ENCODE results near the gene GRPEL2. TPM values are rescaled to one million over a fixed set of nuclear protein-coding genes. Genes with fewer than 3 reads are reported as not detected.

GRPEL2 gene
- total RNA-seq, 1 experiment from 2014 or later = 47.3 TPM

DNA sequence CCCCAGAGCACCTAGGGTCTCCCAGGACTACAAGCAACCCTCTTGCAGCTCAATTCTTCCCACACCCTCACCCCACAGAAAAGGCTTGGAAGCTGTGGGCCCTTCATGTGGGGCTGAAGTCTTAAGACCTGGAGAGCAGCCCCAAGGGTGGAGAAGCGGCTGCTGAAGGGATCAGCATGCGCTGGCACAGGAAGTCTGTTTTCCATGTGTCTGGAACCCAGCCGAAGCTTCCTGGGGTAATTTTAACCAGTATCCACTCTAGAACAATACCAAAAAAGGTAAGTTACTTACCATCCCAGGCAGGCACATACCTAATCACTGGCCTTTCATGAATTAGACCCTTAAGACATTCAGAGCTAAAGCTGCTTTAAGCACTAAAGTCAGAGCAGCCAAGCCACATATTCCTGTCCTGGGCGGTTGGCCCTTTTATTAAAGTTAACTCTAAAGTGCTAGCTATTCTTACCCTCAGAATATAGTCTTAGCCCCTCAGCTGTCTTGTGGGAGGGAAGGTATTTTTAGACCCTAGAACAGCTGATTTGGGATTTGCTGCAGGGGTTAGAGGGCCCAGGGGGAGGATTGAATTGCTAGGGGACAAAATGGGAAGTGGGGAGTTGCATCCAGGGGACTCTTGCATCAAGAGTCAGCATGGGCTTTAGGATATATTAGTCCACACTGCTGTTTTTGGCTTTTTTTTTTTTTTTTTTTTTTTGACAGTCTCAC lies 26.9 kb downstream of the GRPEL2 start:
- Histone ChIP-seq H3K9ac (ENCODE audit: extremely low read depth, insufficient read length, low read length) (no peak overlapping the region), H2BK120ac (ENCODE audit: low read depth, low read length, poor library complexity, severe bottlenecking) (no peak overlapping the region), H3K4me1 (ENCODE audit: insufficient read depth, low read length) (no peaks in the 10 kb centered on the region), H3K4ac (ENCODE audit: low read depth, low read length) (no peak overlapping the region), H2BK5ac (ENCODE audit: insufficient read length, low read length) (no peak overlapping the region), H3K27me3 (ENCODE audit: insufficient read depth, low read length) (no peaks in the 10 kb centered on the region), H3K18ac (ENCODE audit: insufficient read length, low read depth, low read length) (no peak overlapping the region), H3K79me1 (ENCODE audit: insufficient read depth, low read depth, low read length, poor library complexity, severe bottlenecking) (no peaks in the 10 kb centered on the region), H3K4me2 (ENCODE audit: insufficient read depth, insufficient read length, low read length) (no peak overlapping the region), H2BK20ac (ENCODE audit: low read depth, low read length, poor library complexity, severe bottlenecking) (no peak overlapping the region), H4K5ac (ENCODE audit: insufficient read length, low read depth, low read length) (no peak overlapping the region), H2AK5ac (ENCODE audit: insufficient read length, low read length) (no peak overlapping the region), H2BK12ac (ENCODE audit: insufficient read length, low read depth, low read length) (no peak overlapping the region), H4K20me1 (ENCODE audit: control insufficient read depth, insufficient read depth, insufficient read length) (no peaks in the 10 kb centered on the region), H3K9me3 (ENCODE audit: control insufficient read depth, low read depth, low read length) (no peaks in the 10 kb centered on the region), H2AFZ (ENCODE audit: low read length) (no peak overlapping the region), H3K56ac (ENCODE audit: insufficient read length, low read depth, low read length) (no peak overlapping the region), H3T11ph (ENCODE audit: low read length) (no peak overlapping the region), H3K14ac (ENCODE audit: insufficient read depth, low read length) (no peak overlapping the region), H3K23me2 (ENCODE audit: insufficient read length, low read depth, low read length, poor library complexity, severe bottlenecking) (no peaks in the 10 kb centered on the region), H2BK15ac (ENCODE audit: low read depth, low read length) (no peak overlapping the region), H4K91ac (ENCODE audit: insufficient read length, low read depth, low read length) (no peak overlapping the region), H3K79me2 (ENCODE audit: insufficient read depth, low read length) (no peaks in the 10 kb centered on the region), H3K27ac (ENCODE audit: insufficient read length, low read depth, low read length) (no peak overlapping the region), H4K8ac (replicated peaks; ENCODE audit: insufficient read length, low read depth, low read length) (no peak overlapping the region), H3K23ac (ENCODE audit: insufficient read length, low read depth, low read length) (no peak overlapping the region)
- no peaks in the 10 kb centered on the region for H3K27me3 Mint-ChIP-seq (ENCODE audit: low read depth)
- no peak for DNase-seq
- WGBS (ENCODE audit: extremely low coverage, insufficient read length, low lambda C conversion rate) = no CpG with 5 or more reads among the region's 4 CpGs
- H3K4me1 Mint-ChIP-seq = peaks cover 17 to 22% of the 10 kb centered on the region in 2 experiments
- H3K4me3 Mint-ChIP-seq = no peak overlapping the region
- no peaks in the 10 kb centered on the region; a peak in 1 of 5 replicates for H3K9me3 Mint-ChIP-seq
- no peak overlapping the region; a peak in 1 of 7 replicates for H3K27ac Mint-ChIP-seq
- peaks cover 0 to 13% (median 0%) of the 10 kb centered on the region in 3 experiments; a peak in 4 of 7 replicates for H3K36me3 Mint-ChIP-seq (ENCODE audit: insufficient read depth in 1 of 3, low read depth in 3 of 3)
- TF ChIP-seq, protein P1, sequence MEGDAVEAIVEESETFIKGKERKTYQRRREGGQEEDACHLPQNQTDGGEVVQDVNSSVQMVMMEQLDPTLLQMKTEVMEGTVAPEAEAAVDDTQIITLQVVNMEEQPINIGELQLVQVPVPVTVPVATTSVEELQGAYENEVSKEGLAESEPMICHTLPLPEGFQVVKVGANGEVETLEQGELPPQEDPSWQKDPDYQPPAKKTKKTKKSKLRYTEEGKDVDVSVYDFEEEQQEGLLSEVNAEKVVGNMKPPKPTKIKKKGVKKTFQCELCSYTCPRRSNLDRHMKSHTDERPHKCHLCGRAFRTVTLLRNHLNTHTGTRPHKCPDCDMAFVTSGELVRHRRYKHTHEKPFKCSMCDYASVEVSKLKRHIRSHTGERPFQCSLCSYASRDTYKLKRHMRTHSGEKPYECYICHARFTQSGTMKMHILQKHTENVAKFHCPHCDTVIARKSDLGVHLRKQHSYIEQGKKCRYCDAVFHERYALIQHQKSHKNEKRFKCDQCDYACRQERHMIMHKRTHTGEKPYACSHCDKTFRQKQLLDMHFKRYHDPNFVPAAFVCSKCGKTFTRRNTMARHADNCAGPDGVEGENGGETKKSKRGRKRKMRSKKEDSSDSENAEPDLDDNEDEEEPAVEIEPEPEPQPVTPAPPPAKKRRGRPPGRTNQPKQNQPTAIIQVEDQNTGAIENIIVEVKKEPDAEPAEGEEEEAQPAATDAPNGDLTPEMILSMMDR (conservative IDR thresholded peaks at IDR 0.05) = no peak

Data from H9 (cell line).